ENCODE measurements around the gene HLCS. TPM values are rescaled to one million over a fixed set of nuclear protein-coding genes. Genes with fewer than 3 reads are reported as not detected.
A peak's percentile ranks its signal among the peaks of the same experiment; 100 is the strongest.

Gene HLCS
- total and polyA plus RNA-seq, 2 of the 4 experiments (the other 2 are of a cell fraction) = 10.6 to 21.0 TPM

GRCh38 chr21:36902793-36903192 is 63.7 kb downstream of the HLCS start:
- no peak overlapping the region for H3K4me3 ChIP-seq (ENCODE audit: insufficient read depth, low read depth, low read length)
- H2AK5ac ChIP-seq (ENCODE audit: low read depth, low read length) = 0 out of 2 replicates have a peak overlapping the region, but pooled peaks have one; percentile 25
- 29% methylated on average over 2 of the region's 5 CpGs; no CpG with 5 or more reads in 1 of the 2 experiments for WGBS, 2 experiments (ENCODE audit: extremely low coverage in 2 of 2, insufficient read length in 1 of 2)
- no peak for TF ChIP-seq RFX5 (IDR thresholded peaks at IDR 0.05; ENCODE audit: low read depth, low read length)
- TF ChIP-seq RAD21 (IDR thresholded peaks at IDR 0.05; ENCODE audit: low read length) = no peak
- TF ChIP-seq MXI1 (IDR thresholded peaks at IDR 0.05; ENCODE audit: borderline replicate concordance, low read depth, low read length) = no peak
- no peak for TF ChIP-seq FOS (IDR thresholded peaks at IDR 0.05; ENCODE audit: low read depth, low read length)
- TF ChIP-seq USF2 (IDR thresholded peaks at IDR 0.05; ENCODE audit: low read depth, low read length) = no peak
- no peak for TF ChIP-seq SMC3 (IDR thresholded peaks at IDR 0.05; ENCODE audit: low read depth, low read length)
- peak; percentile 76 for TF ChIP-seq MAFK (IDR thresholded peaks at IDR 0.05; ENCODE audit: low read depth, low read length)
- no peak for TF ChIP-seq CTCF (conservative IDR thresholded peaks at IDR 0.05; ENCODE audit: low read depth, low read length)
- no peaks in the 10 kb centered on the region for H3K9me3 ChIP-seq (ENCODE audit: control insufficient read depth, insufficient read depth, low read length)
- no peak overlapping the region for H4K5ac ChIP-seq (ENCODE audit: low read depth, low read length)
- H3K36me3 ChIP-seq (ENCODE audit: control insufficient read depth, insufficient read depth, low read length) = no peaks in the 10 kb centered on the region
- peaks cover 6 to 14% of the 10 kb centered on the region in 2 experiments; a peak in 3 of 4 replicates for H3K79me1 ChIP-seq (ENCODE audit: low read depth in 1 of 2, low read length in 2 of 2)
- peak overlapping the region; percentile 78 for H3K23ac ChIP-seq (ENCODE audit: low read depth, low read length)
- H2BK20ac ChIP-seq (ENCODE audit: low read depth, low read length) = 0 out of 2 replicates have a peak overlapping the region, but pooled peaks have one; percentile 38
- no TSS peak for BruUV-seq (replicated peaks)
- H4K91ac ChIP-seq (ENCODE audit: insufficient read depth, low read depth, low read length) = no peak overlapping the region
- no peak overlapping the region for H2AK9ac ChIP-seq (replicated peaks; ENCODE audit: low read depth, low read length, poor library complexity)
- ATAC-seq (ENCODE audit: low read depth) = peak; percentile 72
- intact Hi-C loops (cut with micrococcal nuclease) = loop anchor here (5.0 kb wide), 1 partner anchor 35 kb away; no protein-coding TSS in a partner anchor
- ChIA-PET POLR2A (ENCODE audit: unreplicated experiment) (no interaction called here), CTCF (no interaction called here)
- H3K4me1 ChIP-seq (ENCODE audit: control insufficient read depth, insufficient read depth, low read length) = peaks cover 5% of the 10 kb centered on the region; the same call in 1 of the 2 replicates
- no peak overlapping the region for H2BK15ac ChIP-seq (ENCODE audit: low read depth, low read length)
- no peak overlapping the region for H3K56ac ChIP-seq (ENCODE audit: extremely low read depth, insufficient read depth, low read length)
- peak; percentile 55 for DNase-seq
- no peak overlapping the region; the same call in 1 of the 2 replicates for H3K14ac ChIP-seq (replicated peaks; ENCODE audit: low read depth, low read length)
- no peak overlapping the region for H2BK5ac ChIP-seq (ENCODE audit: low read depth, low read length, poor library complexity, severe bottlenecking)
- H3K27ac ChIP-seq (ENCODE audit: insufficient read depth, low read length) = no peak overlapping the region
- no peak overlapping the region; the same call in 1 of the 2 replicates for H3K4me2 ChIP-seq (ENCODE audit: low read depth, low read length)
- no peak overlapping the region for H3K9ac ChIP-seq (ENCODE audit: low read depth, low read length)
- in situ Hi-C loops (cut with MboI; ENCODE audit: low sequenced_read_pairs) = no loop called here
- H4K20me1 ChIP-seq (ENCODE audit: insufficient read depth, low read length) = 0 out of 2 replicates have a peak, but pooled peaks cover 3% of the 10 kb centered on the region
- no peak overlapping the region for H3K18ac ChIP-seq (ENCODE audit: low read depth, low read length)
- H2AFZ ChIP-seq (replicated peaks; ENCODE audit: low read length, poor library complexity) = peak overlapping the region; percentile 44
- no peak overlapping the region for H4K8ac ChIP-seq (ENCODE audit: low read depth in 2 of 2, low read length in 2 of 2)
- H2BK120ac ChIP-seq (ENCODE audit: low read depth, low read length) = 0 out of 2 replicates have a peak overlapping the region, but pooled peaks have one; percentile 28
- no peaks in the 10 kb centered on the region for H3K27me3 ChIP-seq (ENCODE audit: control insufficient read depth, insufficient read depth, low read length)
- dilution Hi-C loops (cut with HindIII; ENCODE audit: low sequenced_read_pairs, unreplicated experiment) = no loop called here
- H3K4ac ChIP-seq (ENCODE audit: low read depth, low read length) = peak overlapping the region; percentile 45; the same call in 1 of the 2 replicates
- H3K9me1 ChIP-seq (ENCODE audit: insufficient read depth, low read length) = peaks cover 11% of the 10 kb centered on the region

Measured in IMR-90 (cell line).